K562 (cell line): ENCODE results near the gene DLGAP1. TPM values are rescaled to one million over a fixed set of nuclear protein-coding genes. Genes with fewer than 3 reads are reported as not detected.

Experiments
- BMI1 ChIP-seq: fragments of 150-350 bp; IDR thresholded peaks from 2 replicates; pipeline ENCODE4 v1.6.1; 2014; ENCODE audit warnings: low read length
- KAT7 ChIP-seq: sonication (generic); formaldehyde crosslinking; IDR thresholded peaks from 2 replicates; pipeline ENCODE4 v1.8.0; 2022; ENCODE audit warnings: missing genetic modification reagents, mild to moderate bottlenecking, borderline replicate concordance
- MLX ChIP-seq, 2 experiments: fragments of 450-650 bp in 1 of 2; sonication (generic) in 1 of 2; formaldehyde crosslinking; conservative IDR thresholded peaks; 2 replicates each; pipeline versions ENCODE4 v1.4.0 to v1.8.1; 2020 to 2022; ENCODE audit warnings: mild to moderate bottlenecking in 1 of 2, missing genetic modification reagents in 1 of 2
- MYC ChIP-seq, 2 experiments: fragments of 250-450 bp in 1 of 2; sonication (Bioruptor Pico) in 1 of 2; IDR thresholded peaks; 2 replicates each; pipeline versions ENCODE4 v1.5.1 to v1.6.1; 2012 to 2021; ENCODE audit warnings: low read depth in 2 of 2, borderline replicate concordance in 1 of 2, improper control_type of control experiment in 1 of 2, low read length in 1 of 2, mild to moderate bottlenecking in 1 of 2, moderate library complexity in 1 of 2
- NFIC ChIP-seq: fragments of 450-650 bp; IDR thresholded peaks from 2 replicates; pipeline ENCODE4 v1.6.1; 2017; ENCODE audit warnings: mild to moderate bottlenecking, inconsistent platforms
- TEAD2 ChIP-seq: fragments of 450-650 bp; IDR thresholded peaks from 2 replicates; pipeline ENCODE4 v1.6.1; 2016; ENCODE audit warnings: missing genetic modification characterization, control low read depth, missing compliant biosample characterization
- ZNF740 ChIP-seq, 3 experiments: fragments of 200-800 bp in 1 of 3; sonication (Bioruptor generic) in 1 of 3; sonication (generic) in 1 of 3; formaldehyde crosslinking in 1 of 3; IDR thresholded peaks; 2 replicates each; pipeline versions ENCODE4 v1.6.1 to v1.8.0; 2016 to 2022; ENCODE audit warnings: mild to moderate bottlenecking in 2 of 3, missing compliant biosample characterization in 2 of 3, missing genetic modification characterization in 2 of 3, missing genetic modification reagents in 1 of 3
- microRNA-seq: library from miRNA; unstranded; fragments of <30 nt; microRNA quantifications from one replicate; pipeline ENCODE4, GENCODE V29; 2018; ENCODE audit warnings: borderline microRNAs expressed
- polyA plus RNA-seq, 8 experiments: library from polyadenylated mRNA; depleted of rRNA in 4 of 8; stranded (reverse) in 5 of 8; unstranded in 3 of 8; fragments of >200 nt; fragmentation: Nextera tagmentation in 2 of 8; fragmentation: Illumina TruSeq in 1 of 8; extraction: Ambion mirVana in 2 of 8; extraction: Trizol in 1 of 8; gene quantifications; 2 replicates each; pipeline versions ENCODE4 v1.2.1 to v1.2.3, GENCODE V29; 2011 to 2014; ENCODE audit warnings: inconsistent platforms in 1 of 8, missing spikeins in 1 of 8
- small RNA-seq: library from RNA; depleted of rRNA; stranded (forward); fragments of <200 nt; gene quantifications from one replicate; pipeline ENCODE3, GENCODE V24; 2014
- total RNA-seq, 7 experiments: library from RNA; depleted of rRNA in 6 of 7; stranded (reverse); fragments of >200 nt in 6 of 7; fragmentation: Illumina TruSeq in 2 of 7; extraction: Trizol in 2 of 7; gene quantifications; 2 replicates each; pipeline versions ENCODE4 v1.2.1 to v1.2.3, GENCODE V29; 2011 to 2021; ENCODE audit warnings: low replicate concordance in 1 of 7

DLGAP1 gene
- total and polyA plus RNA-seq, 9 of the 15 experiments (the other 6 are each of a cell fraction or from before 2014, with no cell fraction given): 0.04 to 0.22 (median 0.08) TPM

GRCh38 chr18:3447068-3447894, 1007.8 kb downstream of the DLGAP1 start (continued):
- TF ChIP-seq ZNF740 (CRISPR knock-in tag; IDR thresholded peaks at IDR 0.05) (peak; percentile 99), ZNF740 (tag; IDR thresholded peaks at IDR 0.05) (peak in 1 of 2 experiments; percentile 99; a peak in 2 of 4 replicates), NFIC (no peak), KAT7 (CRISPR knock-in tag) (peak; percentile 78; the same call in 1 of the 2 replicates), BMI1 (no peak), MLX (CRISPR knock-in tag; conservative IDR thresholded peaks at IDR 0.05) (no peak), TEAD2 (tag) (peak; percentile 63; the same call in 1 of the 2 replicates), MYC (IDR thresholded peaks at IDR 0.05; ENCODE audit: low read depth, low read length) (0 out of 2 replicates have a peak, but pooled peaks have one; percentile 2), MYC (CRISPR knock-in tag; IDR thresholded peaks at IDR 0.05; ENCODE audit: borderline replicate concordance, low read depth) (peak; percentile 86)

Small RNA genes within 50 kb of the gene (microRNA-seq; reads per million reads assigned to microRNA genes)
- not detected for gene MIR6718

Small RNA genes within 50 kb of the gene (small RNA-seq; reads per million reads assigned to genes)
- gene AP005208.1 (not detected), gene AP005403.1 (not detected), gene MIR6718 (not detected), gene RN7SL39P (not detected), gene RNU6-831P (not detected)
